A673 (cell line): Measurements from ENCODE around the gene ZACN.

Source experiments
- EZH2 ChIP-seq: fragments of 200-600 bp; sonication (generic); IDR thresholded peaks from 2 replicates; pipeline ENCODE4 v1.6.1; 2017; ENCODE audit warnings: borderline replicate concordance, low read depth, mild to moderate bottlenecking, mixed read lengths, antibody characterized with exemption, low read length; ENCODE audit not compliant: poor library complexity, severe bottlenecking
- TF ChIP-seq, protein P1 (sequence below): fragments of 300-800, 200-600 bp; sonication (generic); conservative IDR thresholded peaks from 2 replicates; pipeline ENCODE4 v1.5.1; 2017; ENCODE audit warnings: low read depth, mild to moderate bottlenecking, antibody characterized with exemption, low read length, moderate library complexity, mixed read lengths

DNA sequence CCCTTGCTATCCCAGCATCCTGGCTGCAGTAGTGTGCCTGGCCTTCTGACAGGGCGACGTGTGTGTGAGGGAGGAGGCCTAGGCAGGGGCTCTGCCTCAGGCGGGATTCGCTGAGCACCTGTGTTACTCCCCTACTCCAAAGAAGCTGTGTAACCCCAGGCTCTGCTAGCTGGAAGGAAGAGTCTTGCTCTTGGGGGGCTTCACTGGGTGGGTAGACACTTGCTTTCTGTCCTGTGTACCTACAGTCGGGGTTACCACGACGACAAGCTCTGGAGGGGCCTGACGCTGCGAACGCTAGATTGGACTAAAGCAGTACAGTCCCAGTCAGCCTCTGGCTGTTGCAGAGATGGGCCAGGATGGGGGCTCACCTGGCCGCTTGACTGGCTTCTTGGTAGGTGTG is 15.1 kb downstream of the ZACN start:
- TF ChIP-seq, protein P1, sequence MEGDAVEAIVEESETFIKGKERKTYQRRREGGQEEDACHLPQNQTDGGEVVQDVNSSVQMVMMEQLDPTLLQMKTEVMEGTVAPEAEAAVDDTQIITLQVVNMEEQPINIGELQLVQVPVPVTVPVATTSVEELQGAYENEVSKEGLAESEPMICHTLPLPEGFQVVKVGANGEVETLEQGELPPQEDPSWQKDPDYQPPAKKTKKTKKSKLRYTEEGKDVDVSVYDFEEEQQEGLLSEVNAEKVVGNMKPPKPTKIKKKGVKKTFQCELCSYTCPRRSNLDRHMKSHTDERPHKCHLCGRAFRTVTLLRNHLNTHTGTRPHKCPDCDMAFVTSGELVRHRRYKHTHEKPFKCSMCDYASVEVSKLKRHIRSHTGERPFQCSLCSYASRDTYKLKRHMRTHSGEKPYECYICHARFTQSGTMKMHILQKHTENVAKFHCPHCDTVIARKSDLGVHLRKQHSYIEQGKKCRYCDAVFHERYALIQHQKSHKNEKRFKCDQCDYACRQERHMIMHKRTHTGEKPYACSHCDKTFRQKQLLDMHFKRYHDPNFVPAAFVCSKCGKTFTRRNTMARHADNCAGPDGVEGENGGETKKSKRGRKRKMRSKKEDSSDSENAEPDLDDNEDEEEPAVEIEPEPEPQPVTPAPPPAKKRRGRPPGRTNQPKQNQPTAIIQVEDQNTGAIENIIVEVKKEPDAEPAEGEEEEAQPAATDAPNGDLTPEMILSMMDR, result no peak
- TF ChIP-seq EZH2, result no peak
